ENCODE measurements around the gene LCN12.

GRCh38 chr9:136994180-136994887 is 42.3 kb downstream of the LCN12 start:
- TF ChIP-seq CTCF (IDR thresholded peaks at IDR 0.05 in 2 of 3, conservative IDR thresholded peaks at IDR 0.05 in 1 of 3; ENCODE audit: borderline replicate concordance in 1 of 3, insufficient read depth in 1 of 3, low read depth in 2 of 3, low read length in 2 of 3), result no peak
- TF ChIP-seq ATF3 (IDR thresholded peaks at IDR 0.05), result no peak
- TF ChIP-seq RAD21 (IDR thresholded peaks at IDR 0.05; ENCODE audit: low read depth), result no peak
- no peak for TF ChIP-seq MAX (IDR thresholded peaks at IDR 0.05)
